Epithelial cell of esophagus (primary cell): ENCODE results near the gene NPPC.

Source experiments
- DNase-seq: peaks from one replicate; pipeline ENCODE4 v3.0.0; 2010; ENCODE audit warnings: low read depth
- H3K4me3 ChIP-seq: 2 replicates; pipeline ENCODE4 v1.5.1; 2011; ENCODE audit warnings: mild to moderate bottlenecking, low read length, control low read depth
- TF ChIP-seq, protein P1 (sequence below): IDR thresholded peaks from 2 replicates; pipeline ENCODE4 v1.5.1; 2011; ENCODE audit warnings: low read depth, mild to moderate bottlenecking, low read length, control low read depth, inconsistent platforms; ENCODE audit not compliant: insufficient read depth; ENCODE audit errors: missing control alignments

The NPPC gene

DNA sequence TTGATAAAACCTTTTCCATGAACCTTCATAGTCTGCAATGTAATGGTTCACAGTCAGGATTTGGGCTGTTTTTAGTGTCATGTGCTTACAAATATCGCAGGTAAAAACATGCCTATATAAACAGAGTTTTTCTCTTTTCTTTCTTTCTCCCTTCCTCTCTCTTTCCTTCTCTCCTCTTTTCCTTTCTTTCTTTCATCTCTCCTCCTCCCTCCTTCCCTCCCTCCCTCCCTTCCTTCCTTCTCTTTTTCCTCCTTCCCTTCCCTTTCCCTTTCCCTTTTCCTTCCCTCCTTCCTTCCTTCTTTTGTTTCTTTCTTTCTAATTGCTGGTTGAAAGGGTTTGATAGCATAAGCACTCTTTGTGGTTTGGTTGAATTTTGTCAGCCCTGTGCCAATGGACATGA is 9.6 kb upstream of the NPPC start:
- no peak overlapping the region for H3K4me3 ChIP-seq
- TF ChIP-seq, protein P1, sequence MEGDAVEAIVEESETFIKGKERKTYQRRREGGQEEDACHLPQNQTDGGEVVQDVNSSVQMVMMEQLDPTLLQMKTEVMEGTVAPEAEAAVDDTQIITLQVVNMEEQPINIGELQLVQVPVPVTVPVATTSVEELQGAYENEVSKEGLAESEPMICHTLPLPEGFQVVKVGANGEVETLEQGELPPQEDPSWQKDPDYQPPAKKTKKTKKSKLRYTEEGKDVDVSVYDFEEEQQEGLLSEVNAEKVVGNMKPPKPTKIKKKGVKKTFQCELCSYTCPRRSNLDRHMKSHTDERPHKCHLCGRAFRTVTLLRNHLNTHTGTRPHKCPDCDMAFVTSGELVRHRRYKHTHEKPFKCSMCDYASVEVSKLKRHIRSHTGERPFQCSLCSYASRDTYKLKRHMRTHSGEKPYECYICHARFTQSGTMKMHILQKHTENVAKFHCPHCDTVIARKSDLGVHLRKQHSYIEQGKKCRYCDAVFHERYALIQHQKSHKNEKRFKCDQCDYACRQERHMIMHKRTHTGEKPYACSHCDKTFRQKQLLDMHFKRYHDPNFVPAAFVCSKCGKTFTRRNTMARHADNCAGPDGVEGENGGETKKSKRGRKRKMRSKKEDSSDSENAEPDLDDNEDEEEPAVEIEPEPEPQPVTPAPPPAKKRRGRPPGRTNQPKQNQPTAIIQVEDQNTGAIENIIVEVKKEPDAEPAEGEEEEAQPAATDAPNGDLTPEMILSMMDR, result no peak
- no peak for DNase-seq

DNA sequence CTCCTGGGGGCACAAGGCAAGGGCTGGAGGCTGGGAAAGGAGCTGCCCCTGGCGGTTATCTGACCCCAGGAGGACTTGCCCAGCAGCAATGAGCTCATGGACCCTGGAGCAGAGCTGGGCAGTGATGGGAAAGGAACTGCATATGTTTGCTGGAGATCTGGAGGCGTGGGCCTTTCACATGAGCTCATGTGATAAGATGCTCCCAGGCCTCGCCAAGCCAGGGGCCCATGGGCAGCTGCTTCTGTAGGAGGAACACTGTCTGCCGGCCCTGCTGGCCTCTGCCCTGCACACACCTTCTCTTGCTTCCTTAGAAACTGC is 9.0 kb upstream of the NPPC start:
- H3K4me3 ChIP-seq, result no peak overlapping the region
- TF ChIP-seq, protein P1, result no peak
- no peak for DNase-seq

DNA sequence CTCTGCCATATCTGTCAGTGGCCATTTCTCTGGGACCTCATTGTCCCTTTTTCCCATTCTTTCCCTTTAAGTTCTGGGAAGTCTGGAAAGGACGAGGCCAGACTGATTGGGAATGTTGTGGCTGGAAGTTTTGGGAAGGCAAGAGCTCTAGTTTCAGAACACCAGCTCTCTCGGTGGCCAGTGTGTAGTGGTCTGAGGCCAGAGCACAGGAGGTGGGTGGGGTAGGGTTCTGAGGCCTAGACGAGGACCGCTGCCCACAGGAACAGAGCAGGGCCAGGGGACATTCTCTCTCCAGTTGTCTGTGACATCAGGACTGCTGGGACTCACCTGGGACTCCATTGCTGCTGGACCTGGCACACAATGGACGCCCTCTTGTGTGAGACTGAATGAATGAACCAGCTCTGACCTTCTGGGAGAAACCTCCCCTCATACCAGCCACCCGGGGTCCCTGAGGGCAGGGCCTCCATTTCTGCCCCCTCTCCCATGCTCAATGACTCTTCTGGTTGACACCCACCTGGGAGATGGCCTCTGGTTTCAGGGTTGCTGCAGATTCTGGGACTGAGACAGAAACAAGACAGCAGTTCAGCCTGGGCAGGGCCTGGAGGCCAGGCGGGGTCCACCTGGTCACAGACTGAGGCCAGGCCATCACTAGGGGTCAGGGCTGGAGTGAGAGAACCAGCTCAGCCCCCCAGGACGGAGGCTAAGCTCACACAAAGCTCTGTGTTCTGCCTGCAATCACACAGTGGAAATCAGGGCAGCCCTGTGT is 8.4 kb upstream of the NPPC start:
- no peak overlapping the region for H3K4me3 ChIP-seq
- TF ChIP-seq, protein P1, result no peak
- no peak for DNase-seq

DNA sequence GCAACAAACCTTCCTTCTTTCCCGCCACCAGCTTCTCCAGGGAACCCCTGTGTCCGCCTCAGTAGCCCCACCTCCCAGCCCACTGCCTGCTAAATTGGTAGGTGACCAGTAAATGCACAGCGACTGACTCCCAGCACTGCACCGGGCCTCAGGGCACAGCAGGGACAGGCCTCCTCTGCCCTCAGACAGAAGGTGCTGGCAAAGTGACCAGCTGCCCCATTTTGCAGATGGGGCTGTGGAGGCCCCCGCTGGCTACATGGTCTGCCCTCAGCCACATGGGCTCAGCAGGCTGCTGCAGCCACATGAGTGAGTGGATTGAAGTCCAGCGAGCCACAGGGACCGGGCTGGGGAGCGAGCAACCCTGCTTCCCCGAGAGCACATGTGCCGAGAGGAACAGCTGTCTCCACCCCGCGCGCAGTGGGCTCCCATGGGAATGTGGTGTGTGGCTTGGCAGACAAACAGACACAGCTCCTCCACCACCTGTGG is 7.8 kb upstream of the NPPC start:
- DNase-seq, result no peak
- TF ChIP-seq, protein P1, result no peak
- no peak overlapping the region for H3K4me3 ChIP-seq

DNA sequence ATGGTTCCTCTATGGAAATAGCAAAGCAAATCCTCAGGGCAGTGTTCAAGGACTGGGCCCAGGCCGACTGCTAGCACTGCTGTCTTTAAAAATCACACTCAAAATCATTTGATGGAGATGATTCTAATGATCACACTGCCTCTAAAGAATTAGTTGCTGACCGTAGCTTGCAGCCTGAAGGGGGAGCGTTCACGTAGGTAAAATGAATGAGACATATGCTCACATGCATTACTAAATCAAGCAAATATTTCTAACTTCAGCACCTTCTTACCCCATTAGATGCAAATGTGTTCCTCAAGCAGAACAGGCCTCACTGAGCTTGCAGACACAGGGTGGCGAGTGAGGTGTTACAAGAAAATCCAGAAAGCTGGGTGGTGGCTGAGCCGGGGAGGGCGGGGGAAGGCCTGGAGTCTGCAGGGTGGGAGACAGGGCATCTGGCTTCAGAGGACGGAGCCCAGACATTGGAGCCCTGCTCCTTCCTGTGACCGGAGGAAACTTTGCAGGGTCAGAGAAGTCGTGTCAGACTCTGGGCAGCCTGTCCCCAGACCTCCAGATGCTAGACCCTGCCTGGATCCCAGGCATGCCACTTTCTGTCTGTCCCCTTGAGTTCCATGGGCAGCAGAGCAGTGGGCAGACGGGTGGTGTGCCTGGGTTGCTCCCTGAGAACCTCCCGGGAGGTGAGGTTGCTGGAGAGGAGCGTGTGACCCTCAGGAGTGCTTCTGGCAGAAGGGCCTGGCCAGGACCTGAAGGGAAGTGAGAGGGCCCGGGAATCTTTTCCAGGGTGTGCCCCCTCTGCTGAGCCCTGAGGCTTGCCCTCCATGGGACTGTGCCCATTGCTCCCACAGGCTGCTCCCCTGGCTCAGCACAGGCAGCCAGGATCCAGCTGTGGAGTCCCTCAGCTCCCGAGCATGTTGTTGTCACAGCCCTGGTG is 7.1 kb upstream of the NPPC start:
- TF ChIP-seq, protein P1, result no peak
- no peak overlapping the region for H3K4me3 ChIP-seq
- peak; percentile 23 for DNase-seq

DNA sequence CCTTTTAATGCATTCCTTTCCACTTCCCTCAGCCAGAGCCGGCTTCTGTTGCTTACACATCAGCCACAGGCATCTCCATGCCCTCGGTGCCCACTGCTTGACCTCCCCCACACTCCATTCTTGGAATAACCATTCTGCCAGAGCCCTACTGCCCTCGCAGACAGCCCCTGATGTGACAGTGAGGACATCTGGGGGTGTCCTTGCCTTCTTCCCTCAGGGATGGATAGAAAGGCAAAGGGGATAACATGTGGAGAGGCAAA is 6.4 kb upstream of the NPPC start:
- TF ChIP-seq, protein P1, result no peak
- H3K4me3 ChIP-seq, result no peak overlapping the region
- no peak for DNase-seq
